ENCODE results near the gene KIN.

DNA sequence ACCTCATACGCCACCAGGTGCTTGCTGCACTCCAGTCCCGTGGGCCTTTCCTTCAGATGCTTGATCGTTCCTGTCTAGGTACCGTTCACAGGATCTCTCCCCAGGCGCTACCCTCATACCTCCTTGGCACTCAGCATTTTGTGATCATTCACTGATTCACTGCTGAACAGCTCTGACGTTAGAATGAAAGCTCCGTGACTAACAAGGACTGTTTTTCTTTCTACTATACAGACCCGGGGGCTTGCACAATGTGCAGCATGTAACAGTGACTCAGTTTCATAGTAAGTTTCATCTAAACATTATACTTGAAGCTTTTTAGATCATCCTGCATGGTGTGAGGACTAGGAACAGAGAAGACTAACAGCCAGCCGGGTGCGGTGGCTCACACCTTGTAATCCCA is 20.6 kb downstream of the KIN start:
- no peak for TF ChIP-seq RFX5 (IDR thresholded peaks at IDR 0.05; ENCODE audit: low read length)
- no peak for TF ChIP-seq NRF1 (IDR thresholded peaks at IDR 0.05; ENCODE audit: low read depth, low read length)
- TF ChIP-seq, protein P1, sequence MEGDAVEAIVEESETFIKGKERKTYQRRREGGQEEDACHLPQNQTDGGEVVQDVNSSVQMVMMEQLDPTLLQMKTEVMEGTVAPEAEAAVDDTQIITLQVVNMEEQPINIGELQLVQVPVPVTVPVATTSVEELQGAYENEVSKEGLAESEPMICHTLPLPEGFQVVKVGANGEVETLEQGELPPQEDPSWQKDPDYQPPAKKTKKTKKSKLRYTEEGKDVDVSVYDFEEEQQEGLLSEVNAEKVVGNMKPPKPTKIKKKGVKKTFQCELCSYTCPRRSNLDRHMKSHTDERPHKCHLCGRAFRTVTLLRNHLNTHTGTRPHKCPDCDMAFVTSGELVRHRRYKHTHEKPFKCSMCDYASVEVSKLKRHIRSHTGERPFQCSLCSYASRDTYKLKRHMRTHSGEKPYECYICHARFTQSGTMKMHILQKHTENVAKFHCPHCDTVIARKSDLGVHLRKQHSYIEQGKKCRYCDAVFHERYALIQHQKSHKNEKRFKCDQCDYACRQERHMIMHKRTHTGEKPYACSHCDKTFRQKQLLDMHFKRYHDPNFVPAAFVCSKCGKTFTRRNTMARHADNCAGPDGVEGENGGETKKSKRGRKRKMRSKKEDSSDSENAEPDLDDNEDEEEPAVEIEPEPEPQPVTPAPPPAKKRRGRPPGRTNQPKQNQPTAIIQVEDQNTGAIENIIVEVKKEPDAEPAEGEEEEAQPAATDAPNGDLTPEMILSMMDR (IDR thresholded peaks at IDR 0.05) = no peak
- no peak for TF ChIP-seq FOXJ3 (CRISPR knock-in tag; IDR thresholded peaks at IDR 0.05)

Data from SK-N-SH (cell line).